Breast epithelium (tissue), 3 donors: Measurements from ENCODE around the gene LRRC4C.

Experiments
- CTCF ChIP-seq, 3 donors: fragments of 450-650 bp; IDR thresholded peaks; one replicate each; pipeline ENCODE4 v1.5.1; 2016 to 2017; ENCODE audit warnings: antibody characterized with exemption in 3 of 3, mild to moderate bottlenecking in 3 of 3, moderate library complexity in 3 of 3
- POLR2A ChIP-seq: fragments of 450-650 bp; IDR thresholded peaks from one replicate; pipeline ENCODE4 v1.6.1; 2016; ENCODE audit warnings: antibody characterized with exemption, mild to moderate bottlenecking, moderate library complexity

- TF ChIP-seq CTCF (IDR thresholded peaks at IDR 0.05): no peak
- TF ChIP-seq POLR2A: no peak
Measured at GRCh38 chr11:40417627-40418026, 1041.8 kb downstream of the LRRC4C start.
